ENCODE results near the gene ACAP3. TPM values are rescaled to one million over a fixed set of nuclear protein-coding genes. Genes with fewer than 3 reads are reported as not detected.
A peak's percentile ranks its signal among the peaks of the same experiment; 100 is the strongest.

Gene ACAP3
- total and polyA plus RNA-seq, 2 experiments from 2014 or later: 8.1 to 31.9 TPM

DNA sequence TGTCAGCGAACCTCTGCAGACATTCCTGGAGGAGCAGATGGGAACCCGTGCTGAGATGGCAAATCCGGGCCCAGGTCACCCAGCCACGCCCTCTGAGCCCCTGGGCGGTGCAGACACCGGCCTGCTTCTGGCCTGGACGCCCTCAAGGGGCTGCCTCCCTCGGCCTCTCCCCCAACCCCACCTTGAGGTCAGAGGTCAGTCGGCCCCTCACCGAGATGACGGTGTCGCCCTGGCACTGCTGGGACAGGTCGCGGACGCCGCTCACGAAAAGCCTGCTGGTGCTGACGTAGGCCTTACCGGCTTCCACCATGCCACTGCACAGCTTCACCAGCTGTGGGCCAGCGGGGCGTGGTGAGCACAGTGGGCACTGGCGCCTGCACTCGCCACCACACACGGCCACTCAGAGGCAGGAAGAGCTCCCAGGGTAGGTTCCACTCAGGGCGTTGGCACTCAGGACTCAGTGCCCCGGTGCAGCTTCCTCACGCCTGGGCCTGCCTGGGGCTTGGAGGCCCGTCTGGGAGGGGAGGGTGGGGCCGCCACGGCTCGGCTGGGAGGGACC is 4.7 kb downstream of the ACAP3 start:
- no peak overlapping the region for H3K27ac Mint-ChIP-seq
- H3K36me3 Mint-ChIP-seq (ENCODE audit: low read depth): no peaks in the 10 kb centered on the region; the same call in 2 of the 3 replicates
- ATAC-seq: no peak
- no peak overlapping the region for H3K4me3 ChIP-seq
- no peak overlapping the region for H3K27ac ChIP-seq (ENCODE audit: low read depth)
- no peaks in the 10 kb centered on the region for H3K27me3 ChIP-seq (ENCODE audit: insufficient read depth)
- no peaks in the 10 kb centered on the region for H3K36me3 ChIP-seq (ENCODE audit: insufficient read depth)
- TF ChIP-seq, protein P1, sequence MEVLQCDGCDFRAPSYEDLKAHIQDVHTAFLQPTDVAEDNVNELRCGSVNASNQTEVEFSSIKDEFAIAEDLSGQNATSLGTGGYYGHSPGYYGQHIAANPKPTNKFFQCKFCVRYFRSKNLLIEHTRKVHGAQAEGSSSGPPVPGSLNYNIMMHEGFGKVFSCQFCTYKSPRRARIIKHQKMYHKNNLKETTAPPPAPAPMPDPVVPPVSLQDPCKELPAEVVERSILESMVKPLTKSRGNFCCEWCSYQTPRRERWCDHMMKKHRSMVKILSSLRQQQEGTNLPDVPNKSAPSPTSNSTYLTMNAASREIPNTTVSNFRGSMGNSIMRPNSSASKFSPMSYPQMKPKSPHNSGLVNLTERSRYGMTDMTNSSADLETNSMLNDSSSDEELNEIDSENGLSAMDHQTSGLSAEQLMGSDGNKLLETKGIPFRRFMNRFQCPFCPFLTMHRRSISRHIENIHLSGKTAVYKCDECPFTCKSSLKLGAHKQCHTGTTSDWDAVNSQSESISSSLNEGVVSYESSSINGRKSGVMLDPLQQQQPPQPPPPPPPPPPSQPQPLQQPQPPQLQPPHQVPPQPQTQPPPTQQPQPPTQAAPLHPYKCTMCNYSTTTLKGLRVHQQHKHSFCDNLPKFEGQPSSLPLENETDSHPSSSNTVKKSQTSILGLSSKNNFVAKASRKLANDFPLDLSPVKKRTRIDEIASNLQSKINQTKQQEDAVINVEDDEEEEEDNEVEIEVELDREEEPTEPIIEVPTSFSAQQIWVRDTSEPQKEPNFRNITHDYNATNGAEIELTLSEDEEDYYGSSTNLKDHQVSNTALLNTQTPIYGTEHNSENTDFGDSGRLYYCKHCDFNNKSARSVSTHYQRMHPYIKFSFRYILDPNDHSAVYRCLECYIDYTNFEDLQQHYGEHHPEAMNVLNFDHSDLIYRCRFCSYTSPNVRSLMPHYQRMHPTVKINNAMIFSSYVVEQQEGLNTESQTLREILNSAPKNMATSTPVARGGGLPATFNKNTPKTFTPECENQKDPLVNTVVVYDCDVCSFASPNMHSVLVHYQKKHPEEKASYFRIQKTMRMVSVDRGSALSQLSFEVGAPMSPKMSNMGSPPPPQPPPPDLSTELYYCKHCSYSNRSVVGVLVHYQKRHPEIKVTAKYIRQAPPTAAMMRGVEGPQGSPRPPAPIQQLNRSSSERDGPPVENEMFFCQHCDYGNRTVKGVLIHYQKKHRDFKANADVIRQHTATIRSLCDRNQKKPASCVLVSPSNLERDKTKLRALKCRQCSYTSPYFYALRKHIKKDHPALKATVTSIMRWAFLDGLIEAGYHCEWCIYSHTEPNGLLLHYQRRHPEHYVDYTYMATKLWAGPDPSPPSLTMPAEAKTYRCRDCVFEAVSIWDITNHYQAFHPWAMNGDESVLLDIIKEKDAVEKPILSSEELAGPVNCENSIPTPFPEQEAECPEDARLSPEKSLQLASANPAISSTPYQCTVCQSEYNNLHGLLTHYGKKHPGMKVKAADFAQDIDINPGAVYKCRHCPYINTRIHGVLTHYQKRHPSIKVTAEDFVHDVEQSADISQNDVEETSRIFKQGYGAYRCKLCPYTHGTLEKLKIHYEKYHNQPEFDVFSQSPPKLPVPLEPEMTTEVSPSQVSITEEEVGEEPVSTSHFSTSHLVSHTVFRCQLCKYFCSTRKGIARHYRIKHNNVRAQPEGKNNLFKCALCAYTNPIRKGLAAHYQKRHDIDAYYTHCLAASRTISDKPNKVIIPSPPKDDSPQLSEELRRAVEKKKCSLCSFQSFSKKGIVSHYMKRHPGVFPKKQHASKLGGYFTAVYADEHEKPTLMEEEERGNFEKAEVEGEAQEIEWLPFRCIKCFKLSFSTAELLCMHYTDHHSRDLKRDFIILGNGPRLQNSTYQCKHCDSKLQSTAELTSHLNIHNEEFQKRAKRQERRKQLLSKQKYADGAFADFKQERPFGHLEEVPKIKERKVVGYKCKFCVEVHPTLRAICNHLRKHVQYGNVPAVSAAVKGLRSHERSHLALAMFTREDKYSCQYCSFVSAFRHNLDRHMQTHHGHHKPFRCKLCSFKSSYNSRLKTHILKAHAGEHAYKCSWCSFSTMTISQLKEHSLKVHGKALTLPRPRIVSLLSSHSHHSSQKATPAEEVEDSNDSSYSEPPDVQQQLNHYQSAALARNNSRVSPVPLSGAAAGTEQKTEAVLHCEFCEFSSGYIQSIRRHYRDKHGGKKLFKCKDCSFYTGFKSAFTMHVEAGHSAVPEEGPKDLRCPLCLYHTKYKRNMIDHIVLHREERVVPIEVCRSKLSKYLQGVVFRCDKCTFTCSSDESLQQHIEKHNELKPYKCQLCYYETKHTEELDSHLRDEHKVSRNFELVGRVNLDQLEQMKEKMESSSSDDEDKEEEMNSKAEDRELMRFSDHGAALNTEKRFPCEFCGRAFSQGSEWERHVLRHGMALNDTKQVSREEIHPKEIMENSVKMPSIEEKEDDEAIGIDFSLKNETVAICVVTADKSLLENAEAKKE (CRISPR knock-in tag; IDR thresholded peaks at IDR 0.05): no peak
- TF ChIP-seq CREB1 (CRISPR knock-in tag; IDR thresholded peaks at IDR 0.05; ENCODE audit: low read depth): no peak
- no peak for TF ChIP-seq ZNF114 (CRISPR knock-in tag; IDR thresholded peaks at IDR 0.05)
- H3F3A ChIP-seq (replicated peaks; ENCODE audit: low read depth): no peaks in the 10 kb centered on the region
- H3K27me3 Mint-ChIP-seq (ENCODE audit: insufficient read depth, low read depth, poor library complexity): peaks cover 14% of the 10 kb centered on the region
- DNase-seq (ENCODE audit: low spot score): no peak
- no peaks in the 10 kb centered on the region for H3K9me3 Mint-ChIP-seq
- no peak overlapping the region for H3K4me2 ChIP-seq
- peaks cover 7% of the 10 kb centered on the region; the same call in 1 of the 2 replicates for H3K4me1 ChIP-seq (ENCODE audit: insufficient read depth)
- no peaks in the 10 kb centered on the region for H4K20me1 ChIP-seq (replicated peaks; ENCODE audit: insufficient read depth)
- no peak overlapping the region for H3K4me3 Mint-ChIP-seq
- peaks cover 20% of the 10 kb centered on the region; the same call in 2 of the 3 replicates for H3K4me1 Mint-ChIP-seq
- H2AFZ ChIP-seq: no peak overlapping the region
- no peaks in the 10 kb centered on the region for H3K9me2 ChIP-seq (ENCODE audit: insufficient read depth)
- H3K79me2 ChIP-seq (replicated peaks; ENCODE audit: insufficient read depth): peaks cover 5% of the 10 kb centered on the region; the same call in 1 of the 2 replicates

- no peak for TF ChIP-seq REST (IDR thresholded peaks at IDR 0.05; ENCODE audit: unreplicated experiment)
- TF ChIP-seq, protein P2, sequence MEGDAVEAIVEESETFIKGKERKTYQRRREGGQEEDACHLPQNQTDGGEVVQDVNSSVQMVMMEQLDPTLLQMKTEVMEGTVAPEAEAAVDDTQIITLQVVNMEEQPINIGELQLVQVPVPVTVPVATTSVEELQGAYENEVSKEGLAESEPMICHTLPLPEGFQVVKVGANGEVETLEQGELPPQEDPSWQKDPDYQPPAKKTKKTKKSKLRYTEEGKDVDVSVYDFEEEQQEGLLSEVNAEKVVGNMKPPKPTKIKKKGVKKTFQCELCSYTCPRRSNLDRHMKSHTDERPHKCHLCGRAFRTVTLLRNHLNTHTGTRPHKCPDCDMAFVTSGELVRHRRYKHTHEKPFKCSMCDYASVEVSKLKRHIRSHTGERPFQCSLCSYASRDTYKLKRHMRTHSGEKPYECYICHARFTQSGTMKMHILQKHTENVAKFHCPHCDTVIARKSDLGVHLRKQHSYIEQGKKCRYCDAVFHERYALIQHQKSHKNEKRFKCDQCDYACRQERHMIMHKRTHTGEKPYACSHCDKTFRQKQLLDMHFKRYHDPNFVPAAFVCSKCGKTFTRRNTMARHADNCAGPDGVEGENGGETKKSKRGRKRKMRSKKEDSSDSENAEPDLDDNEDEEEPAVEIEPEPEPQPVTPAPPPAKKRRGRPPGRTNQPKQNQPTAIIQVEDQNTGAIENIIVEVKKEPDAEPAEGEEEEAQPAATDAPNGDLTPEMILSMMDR (conservative IDR thresholded peaks at IDR 0.05; ENCODE audit: low read depth in 2 of 2): peak; percentile 64 to 76
Observed at GRCh38 chr1:1302006-1302430, 5.7 kb downstream of the ACAP3 start.

More at GRCh38 chr1:1302006-1302430, 5.7 kb downstream of the ACAP3 start:
- Histone ChIP-seq H3K27me3 (ENCODE audit: insufficient read depth) (no peaks in the 10 kb centered on the region), H3K4me2 (no peak overlapping the region), H3K79me2 (replicated peaks; ENCODE audit: insufficient read depth) (peaks cover 5% of the 10 kb centered on the region; the same call in 1 of the 2 replicates), H4K20me1 (replicated peaks; ENCODE audit: insufficient read depth) (no peaks in the 10 kb centered on the region), H3K9me2 (ENCODE audit: insufficient read depth) (no peaks in the 10 kb centered on the region), H3K4me3 (no peak overlapping the region), H3K36me3 (ENCODE audit: insufficient read depth) (no peaks in the 10 kb centered on the region), H3F3A (replicated peaks; ENCODE audit: low read depth) (no peaks in the 10 kb centered on the region), H3K4me1 (ENCODE audit: insufficient read depth) (peaks cover 7% of the 10 kb centered on the region; the same call in 1 of the 2 replicates), H3K27ac (ENCODE audit: low read depth) (no peak overlapping the region), H2AFZ (no peak overlapping the region)
- Mint-ChIP-seq H3K9me3 (no peaks in the 10 kb centered on the region), H3K27ac (no peak overlapping the region), H3K27me3 (ENCODE audit: insufficient read depth, low read depth, poor library complexity) (peaks cover 11% of the 10 kb centered on the region), H3K36me3 (ENCODE audit: low read depth) (no peaks in the 10 kb centered on the region; the same call in 2 of the 3 replicates), H3K4me3 (no peak overlapping the region), H3K4me1 (peaks cover 18% of the 10 kb centered on the region; the same call in 2 of the 3 replicates)
- ATAC-seq (peak; percentile 17), DNase-seq (ENCODE audit: low spot score) (peak; percentile 63)

All from GM23338 (cell line).